ENCODE data around the gene ME3.

Gene ME3

GRCh38 chr11:86416494-86416893, 255.9 kb downstream of the ME3 start:
- no peak for DNase-seq

- no peak for DNase-seq
These were observed 257.4 kb downstream of the ME3 start for GRCh38 chr11:86415026-86415425.

GRCh38 chr11:86414032-86414431, 258.4 kb downstream of the ME3 start:
- DNase-seq, result no peak

GRCh38 chr11:86408845-86409244, 263.6 kb downstream of the ME3 start:
- no peak for DNase-seq

GRCh38 chr11:86403458-86403857, 269.0 kb downstream of the ME3 start:
- DNase-seq, result no peak

- DNase-seq, result no peak
These were observed 274.3 kb downstream of the ME3 start for GRCh38 chr11:86398106-86398505.

- no peak for DNase-seq
These were observed 275.1 kb downstream of the ME3 start for GRCh38 chr11:86397351-86397750.

GRCh38 chr11:86396396-86396795, 276.0 kb downstream of the ME3 start:
- DNase-seq, result no peak

- DNase-seq, result peak; percentile 82
These were observed 277.3 kb downstream of the ME3 start for GRCh38 chr11:86395061-86395551.

All from islet precursor cell (in vitro differentiated cells).